Measurements from ENCODE around the gene GINS2.

GINS2 gene

DNA sequence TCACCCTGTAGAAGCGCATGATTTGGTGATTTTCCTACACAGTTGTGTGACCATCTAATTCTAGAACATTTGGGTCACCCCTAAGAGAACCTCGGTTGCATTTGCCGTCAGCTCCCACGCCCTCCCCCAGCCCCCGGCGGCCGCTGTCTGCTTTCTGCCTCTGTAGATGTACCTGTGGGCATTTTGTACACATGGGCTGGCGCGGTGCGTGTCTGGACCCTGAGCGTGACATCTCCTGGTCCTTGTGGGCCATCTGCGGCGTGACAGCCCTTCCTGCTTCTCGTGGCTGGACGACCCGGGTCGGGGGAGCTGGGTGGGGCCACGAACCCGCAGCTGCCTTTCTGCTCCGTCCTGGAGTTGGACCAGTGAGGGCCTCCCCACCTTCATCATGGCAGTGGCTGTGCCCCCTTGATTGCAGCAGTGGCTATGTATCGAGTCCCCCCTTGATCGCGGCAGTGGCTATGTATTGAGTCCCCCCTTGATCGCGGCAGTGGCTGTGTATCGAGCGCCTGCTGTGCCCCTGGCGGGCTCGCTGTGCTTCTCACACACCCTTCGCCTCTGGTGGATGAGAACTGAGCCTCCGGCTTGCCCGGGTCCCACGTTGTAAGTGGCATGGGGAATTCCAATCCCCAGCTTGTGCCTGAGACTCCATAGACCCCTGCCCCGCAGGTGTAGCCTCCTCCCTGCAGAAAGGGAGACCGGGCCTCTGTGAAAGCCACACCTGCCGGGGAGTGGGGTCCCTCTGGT lies 51.5 kb downstream of the GINS2 start:
- FAIRE-seq = no peak

DNA sequence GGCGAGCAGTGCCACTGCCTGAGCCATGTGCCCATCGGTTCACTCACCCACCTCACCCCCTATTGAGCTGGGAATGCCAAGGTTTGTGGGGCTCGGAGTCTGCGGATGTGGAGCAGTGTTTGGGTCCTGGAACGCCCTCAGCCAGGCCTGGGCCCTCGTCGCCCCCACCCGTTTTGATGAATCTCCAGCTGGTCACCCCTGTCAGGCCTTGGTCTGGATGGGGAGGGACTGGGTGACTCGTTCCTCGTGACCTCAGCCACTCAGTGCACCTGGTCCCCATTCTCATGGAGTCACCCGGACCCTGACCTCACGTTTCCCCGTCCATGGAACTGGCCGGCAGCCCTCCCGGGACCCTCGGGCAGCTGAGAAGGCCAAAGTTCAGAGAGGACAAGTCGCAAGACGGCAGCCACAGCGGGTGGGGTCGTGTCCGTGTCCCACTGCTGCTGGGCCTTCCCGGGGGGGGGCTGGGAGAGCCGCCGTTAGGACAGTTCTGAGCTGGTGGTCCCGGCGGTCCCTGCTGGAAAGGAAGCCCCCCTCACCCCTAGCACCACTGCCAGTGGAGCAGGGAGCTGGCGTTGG lies 52.4 kb downstream of the GINS2 start:
- no peak for FAIRE-seq

DNA sequence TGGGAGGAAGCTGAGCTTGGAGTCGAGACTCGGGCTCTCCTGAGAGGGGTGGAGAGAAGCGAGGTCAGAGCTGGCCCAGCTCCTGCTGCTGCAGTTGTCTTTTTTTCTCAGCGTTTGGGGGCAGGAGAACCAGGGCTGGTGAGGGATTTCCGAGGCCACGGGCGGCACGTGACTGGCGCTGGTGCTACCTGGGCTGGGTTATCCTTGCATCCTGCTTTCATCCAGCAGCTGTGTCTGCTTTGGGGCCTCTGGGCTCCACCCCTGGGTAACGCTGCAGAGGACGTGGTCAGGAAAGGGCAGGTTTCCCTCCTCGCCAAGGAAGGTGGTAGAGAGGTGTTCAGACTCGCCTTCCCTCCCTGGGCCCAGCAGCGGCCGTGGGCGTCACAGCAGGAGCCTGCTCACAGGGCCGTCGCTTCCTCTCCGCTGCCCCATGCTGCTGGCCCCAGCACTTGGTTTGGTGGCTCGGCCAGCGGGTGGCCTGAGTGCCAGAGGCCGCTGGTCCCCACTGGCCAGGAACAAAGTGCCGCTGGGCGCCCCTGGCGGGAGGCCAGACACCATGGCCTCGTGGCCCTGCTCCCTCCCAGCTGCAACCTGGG lies 53.1 kb downstream of the GINS2 start:
- FAIRE-seq = no peak

DNA sequence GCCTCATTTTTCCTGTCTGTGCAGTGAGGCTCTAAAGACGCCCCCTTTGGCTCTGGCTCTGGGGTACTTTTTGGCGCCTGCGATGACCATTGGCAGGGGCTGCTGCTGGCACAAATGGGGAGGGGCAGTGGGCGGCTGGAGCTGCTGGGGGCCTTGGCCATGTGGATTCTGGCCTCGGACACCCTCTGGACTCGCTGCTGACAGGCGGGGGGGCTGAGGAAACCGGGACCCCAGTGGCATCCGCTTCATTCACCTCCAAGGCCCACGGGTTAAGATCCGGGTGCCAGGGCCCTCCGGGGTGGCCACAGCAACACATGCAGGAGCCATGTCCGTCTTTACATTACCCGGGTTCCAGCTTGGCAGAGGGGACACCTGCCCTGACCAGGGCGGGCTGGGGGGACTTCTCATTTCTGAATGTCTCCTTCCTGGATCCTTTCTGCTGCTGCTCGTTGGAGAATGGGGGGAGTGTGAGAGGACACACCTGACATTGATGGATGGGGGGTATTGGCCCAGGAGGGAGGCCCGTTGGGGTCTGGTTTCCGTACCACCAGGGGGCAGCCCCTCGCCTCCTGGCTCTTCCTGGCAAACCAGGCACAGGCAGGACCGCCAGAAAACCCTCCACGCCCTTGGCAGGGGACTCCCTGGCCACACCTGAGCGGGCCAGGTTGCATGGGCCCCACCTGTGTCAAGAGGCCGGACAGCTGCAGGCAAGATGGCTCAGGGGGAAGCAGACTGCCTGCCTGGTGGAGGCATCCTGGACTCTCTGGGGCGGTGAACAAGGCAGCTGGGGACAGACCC lies 53.8 kb downstream of the GINS2 start:
- no peak for FAIRE-seq

DNA sequence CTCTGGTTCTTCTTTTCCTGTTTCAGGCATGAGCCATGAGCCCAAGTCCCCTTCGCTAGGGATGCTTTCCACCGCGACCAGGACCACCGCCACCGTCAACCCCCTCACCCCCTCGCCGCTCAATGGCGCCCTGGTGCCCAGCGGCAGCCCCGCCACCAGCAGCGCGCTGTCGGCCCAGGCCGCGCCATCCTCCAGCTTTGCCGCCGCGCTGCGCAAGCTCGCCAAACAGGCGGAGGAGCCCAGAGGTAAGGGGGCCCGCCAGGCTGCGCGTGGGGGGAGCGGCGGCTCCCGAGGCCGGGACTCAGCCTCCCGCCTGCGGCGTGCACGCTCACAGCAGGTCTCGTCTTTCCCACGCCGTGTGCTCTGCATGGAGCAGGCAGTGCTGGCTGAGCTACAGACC lies 54.9 kb downstream of the GINS2 start:
- no peak for FAIRE-seq

DNA sequence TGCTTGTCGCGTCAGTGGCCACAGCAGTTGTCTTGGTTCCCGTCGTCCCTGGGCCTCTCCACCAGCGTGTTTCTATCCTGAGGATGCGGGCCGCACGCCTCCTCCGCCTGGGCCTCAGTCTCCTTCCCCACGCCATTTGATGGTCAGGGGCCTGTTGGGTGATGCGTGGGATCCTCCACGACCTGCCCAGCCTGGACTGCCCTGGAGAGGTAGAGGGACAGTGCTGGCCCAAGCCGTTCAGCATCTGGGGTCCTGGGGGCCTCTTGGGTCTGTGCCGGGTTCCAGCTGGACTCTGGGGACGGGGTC lies 55.4 kb downstream of the GINS2 start:
- FAIRE-seq = no peak

- FAIRE-seq = no peak
These were observed 55.9 kb downstream of the GINS2 start for GRCh38 chr16:85632709-85633437.

- FAIRE-seq = no peak
These were observed 56.9 kb downstream of the GINS2 start for GRCh38 chr16:85631802-85632393.

DNA sequence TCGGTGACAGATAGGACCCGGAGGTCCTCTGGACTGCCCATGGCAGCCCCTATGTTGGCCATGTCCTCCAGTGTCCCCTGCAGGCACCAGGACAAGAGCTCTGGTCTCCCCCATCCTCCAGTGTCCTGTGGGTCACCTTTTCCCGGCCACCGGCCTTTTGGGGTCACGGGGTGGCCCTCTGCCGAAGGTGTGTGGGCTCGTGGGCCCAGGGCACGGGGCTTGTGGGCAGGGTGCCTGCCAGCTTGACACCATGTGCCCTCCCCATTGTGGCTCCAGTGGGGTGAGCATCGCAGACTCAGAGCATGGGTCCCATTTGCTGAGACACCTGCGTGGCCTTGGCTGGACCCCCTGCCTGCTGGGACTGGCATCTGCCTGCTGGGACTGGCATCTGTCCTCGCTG lies 57.5 kb downstream of the GINS2 start:
- no peak for FAIRE-seq

DNA sequence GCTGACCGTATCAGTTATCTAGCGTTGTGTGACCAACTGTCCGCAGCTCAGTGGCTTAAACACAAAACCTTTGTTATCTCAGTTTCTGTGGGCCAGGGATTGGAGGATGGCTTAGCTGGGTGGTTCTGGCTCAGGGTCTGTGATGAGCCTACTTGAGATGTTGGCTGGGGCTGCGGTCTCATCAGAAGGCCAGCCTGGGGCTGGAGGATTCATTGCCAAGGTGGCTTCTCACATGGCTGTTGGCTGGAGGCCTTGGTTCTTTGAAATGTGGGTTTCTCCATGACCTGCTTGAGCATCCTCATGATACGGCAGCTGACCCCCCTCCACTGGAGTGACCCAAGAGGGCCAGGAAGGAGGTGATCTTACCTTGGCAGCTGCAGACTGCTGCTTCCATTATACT lies 58.9 kb downstream of the GINS2 start:
- no peak for FAIRE-seq

DNA sequence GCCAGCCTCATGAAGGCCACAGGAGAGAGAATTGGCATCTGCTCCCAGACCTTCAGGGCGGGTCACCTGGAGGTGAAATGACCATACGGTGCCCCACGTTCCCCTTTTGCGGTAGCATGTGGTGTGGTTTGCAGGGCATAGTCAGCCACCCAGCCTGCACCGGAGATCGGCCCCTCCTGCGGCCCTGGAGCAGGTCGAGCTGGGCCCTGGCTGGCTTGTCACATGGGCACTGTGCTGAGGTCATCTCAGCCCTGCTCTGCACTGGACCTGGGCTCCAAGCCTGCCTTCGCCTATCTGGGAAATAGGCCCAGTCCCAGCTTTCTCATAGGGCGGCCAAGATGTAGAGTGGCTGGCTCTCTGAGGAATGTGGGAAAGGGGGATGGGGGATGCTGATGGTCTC lies 59.4 kb downstream of the GINS2 start:
- FAIRE-seq = no peak

GRCh38 chr16:85628645-85629044 lies 60.1 kb downstream of the GINS2 start:
- FAIRE-seq = no peak

DNA sequence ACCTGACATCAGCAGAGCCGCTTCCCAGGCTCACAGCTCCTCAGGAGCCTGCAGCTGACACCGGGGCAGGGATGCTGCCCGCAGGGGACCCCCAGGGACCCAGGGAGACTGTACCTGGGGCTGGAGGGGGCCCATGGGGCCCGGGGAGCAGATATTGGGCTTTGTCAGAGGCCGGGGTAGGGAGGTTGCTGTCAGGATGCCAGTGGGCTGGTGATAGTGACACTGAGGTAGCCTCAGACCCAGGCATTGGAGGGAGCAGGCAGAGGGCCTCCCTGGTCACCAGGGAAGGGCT lies 60.5 kb downstream of the GINS2 start:
- FAIRE-seq = no peak

DNA sequence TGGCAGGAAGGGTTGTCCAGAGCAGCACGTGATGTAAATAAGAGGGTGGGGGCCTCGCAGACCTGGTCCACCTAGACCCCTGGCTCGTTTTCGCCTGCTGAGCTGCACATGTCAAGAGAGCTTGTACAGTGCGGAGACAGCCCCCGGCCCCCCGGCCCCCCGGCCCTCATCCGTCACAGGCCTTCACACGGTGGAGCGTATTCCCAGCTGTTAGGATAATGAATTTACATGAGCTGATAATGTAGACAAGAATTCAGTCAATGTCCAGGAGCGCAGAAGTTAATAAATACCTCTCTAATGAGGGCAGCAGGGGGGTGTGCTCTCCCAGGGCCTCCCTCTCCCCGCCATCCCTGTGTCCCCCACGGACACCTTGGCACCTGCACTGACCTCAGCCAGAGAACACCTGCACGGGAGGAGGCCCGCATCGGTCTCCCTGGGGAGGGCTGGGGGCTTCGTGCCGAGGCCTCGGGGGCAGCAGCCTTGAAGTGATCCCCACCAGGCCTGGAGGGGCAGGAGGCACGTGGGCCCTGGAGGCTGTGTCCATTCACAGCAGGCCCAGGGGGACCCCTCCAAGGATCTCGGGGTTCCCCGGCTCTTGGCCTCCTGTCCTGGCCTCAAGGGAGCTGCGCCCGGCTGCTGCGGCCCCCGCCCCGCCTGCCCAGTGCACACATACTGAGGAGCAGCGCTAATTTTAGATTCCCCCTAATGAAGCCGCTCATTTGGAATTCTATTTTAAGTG lies 61.1 kb downstream of the GINS2 start:
- no peak for FAIRE-seq

- no peak for FAIRE-seq
These were observed 61.7 kb downstream of the GINS2 start for GRCh38 chr16:85627089-85627488.
